ENCODE results near the gene YBX2.

YBX2 gene

DNA sequence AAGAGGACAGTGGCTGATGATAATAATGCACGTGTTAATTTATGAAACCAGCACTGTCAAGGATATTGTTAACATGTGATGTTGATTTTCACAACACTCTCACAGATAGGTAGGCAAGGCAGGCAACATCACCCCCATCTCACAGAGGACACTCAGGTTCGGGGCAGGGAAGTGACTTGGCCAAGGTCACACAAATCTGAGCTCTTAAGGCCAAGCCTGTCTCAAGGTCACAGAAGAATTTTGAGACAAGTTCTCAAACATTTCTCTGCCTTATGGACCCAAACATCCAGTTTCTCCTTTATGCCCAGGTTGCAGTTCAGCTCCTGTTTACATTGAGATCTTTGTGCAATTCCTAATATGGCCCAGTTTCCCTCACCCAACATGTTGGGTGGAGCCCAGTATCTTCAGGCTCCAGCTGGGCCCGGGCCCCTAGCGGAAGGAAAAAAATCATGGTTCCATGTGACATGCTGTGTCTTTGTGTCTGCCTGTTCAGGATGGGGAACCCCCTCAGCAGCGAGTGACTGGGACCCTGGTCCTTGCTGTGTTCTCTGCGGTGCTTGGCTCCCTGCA lies 11.6 kb downstream of the YBX2 start:
- TF ChIP-seq, protein P1, sequence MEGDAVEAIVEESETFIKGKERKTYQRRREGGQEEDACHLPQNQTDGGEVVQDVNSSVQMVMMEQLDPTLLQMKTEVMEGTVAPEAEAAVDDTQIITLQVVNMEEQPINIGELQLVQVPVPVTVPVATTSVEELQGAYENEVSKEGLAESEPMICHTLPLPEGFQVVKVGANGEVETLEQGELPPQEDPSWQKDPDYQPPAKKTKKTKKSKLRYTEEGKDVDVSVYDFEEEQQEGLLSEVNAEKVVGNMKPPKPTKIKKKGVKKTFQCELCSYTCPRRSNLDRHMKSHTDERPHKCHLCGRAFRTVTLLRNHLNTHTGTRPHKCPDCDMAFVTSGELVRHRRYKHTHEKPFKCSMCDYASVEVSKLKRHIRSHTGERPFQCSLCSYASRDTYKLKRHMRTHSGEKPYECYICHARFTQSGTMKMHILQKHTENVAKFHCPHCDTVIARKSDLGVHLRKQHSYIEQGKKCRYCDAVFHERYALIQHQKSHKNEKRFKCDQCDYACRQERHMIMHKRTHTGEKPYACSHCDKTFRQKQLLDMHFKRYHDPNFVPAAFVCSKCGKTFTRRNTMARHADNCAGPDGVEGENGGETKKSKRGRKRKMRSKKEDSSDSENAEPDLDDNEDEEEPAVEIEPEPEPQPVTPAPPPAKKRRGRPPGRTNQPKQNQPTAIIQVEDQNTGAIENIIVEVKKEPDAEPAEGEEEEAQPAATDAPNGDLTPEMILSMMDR (IDR thresholded peaks at IDR 0.05; ENCODE audit: extremely low read depth, insufficient read depth, missing control alignments), result no peak
- peak; percentile 50 for DNase-seq (ENCODE audit: low spot score)
- in situ Hi-C loops (cut with MboI; ENCODE audit: low pct_unique_long_range_greater_than_20kb, low sequenced_read_pairs, unreplicated experiment), result no loop called here

DNA sequence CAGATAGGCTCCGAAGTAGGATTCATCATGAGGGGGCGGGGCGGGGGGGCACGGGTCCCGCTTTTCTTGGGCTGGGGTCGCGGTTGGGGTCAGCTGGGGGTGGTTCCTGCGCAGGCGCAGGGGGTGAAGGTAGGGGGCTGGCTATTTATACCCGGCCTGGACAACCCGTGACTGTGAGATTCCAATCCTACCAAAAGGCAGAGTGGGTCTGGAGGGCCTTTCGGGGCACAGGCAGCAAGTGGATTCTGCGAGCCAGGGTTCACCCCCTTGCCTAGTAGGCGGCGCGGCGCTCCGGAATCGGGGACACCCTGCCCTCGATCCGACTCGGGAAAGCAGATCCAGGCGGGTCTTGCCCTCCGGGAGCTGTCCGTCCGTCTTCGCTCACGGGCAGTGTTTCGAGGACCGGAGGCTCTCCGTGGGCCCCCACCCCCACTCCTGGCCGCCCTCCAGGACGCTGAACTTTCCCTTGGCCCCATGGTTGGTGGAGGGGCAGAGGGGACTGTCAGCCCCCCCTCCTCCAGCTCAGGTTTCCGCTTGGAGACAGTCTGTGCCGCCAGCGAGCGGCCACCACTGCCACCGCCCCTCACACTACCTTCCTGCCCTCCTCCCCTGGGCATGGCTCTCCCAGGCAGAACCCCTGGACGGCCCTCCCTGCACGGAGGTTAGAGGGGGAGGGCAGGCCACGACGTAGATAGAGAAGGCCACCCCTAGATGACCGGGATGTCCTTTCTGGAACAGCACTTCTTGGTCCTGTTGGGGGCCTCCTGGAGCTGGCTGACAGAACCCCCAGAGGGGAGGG lies 12.3 kb downstream of the YBX2 start:
- DNase-seq (ENCODE audit: low spot score), result peak; percentile 31

DNA sequence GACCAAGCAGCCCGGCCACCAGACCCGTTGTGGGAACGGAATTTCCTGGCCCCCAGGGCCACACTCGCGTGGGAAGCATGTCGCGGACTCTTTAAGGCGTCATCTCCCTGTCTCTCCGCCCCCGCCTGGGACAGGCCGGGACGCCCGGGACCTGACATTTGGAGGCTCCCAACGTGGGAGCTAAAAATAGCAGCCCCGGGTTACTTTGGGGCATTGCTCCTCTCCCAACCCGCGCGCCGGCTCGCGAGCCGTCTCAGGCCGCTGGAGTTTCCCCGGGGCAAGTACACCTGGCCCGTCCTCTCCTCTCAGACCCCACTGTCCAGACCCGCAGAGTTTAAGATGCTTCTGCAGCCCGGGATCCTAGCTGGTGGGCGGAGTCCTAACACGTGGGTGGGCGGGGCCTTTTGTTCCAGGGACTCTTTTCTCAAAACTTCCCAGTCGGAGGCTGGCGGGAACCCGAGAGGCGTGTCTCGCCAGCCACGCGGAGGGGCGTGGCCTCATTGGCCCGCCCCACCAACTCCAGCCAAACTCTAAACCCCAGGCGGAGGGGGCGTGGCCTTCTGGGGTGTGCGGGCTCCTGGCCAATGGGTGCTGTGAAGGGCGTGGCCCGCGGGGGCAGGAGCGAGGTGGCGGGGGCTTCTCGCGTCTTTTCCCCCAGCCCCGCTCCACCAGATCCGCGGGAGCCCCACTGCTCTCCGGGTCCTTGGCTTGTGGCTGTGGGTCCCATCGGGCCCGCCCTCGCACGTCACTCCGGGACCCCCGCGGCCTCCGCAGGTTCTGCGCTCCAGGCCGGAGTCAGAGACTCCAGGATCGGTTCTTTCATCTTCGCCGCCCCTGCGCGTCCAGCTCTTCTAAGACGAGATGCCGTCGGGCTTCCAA lies 13.1 kb downstream of the YBX2 start, which contains the start of gene SLC2A4:
SLC2A4 (plus strand) TSS at position 645 of the 879 bp plus-strand sequence; CDS start at position 862, 217 bp downstream.
- DNase-seq (ENCODE audit: low spot score), result peak; percentile 97
- in situ Hi-C loops (cut with MboI; ENCODE audit: low pct_unique_long_range_greater_than_20kb, low sequenced_read_pairs, unreplicated experiment), result no loop called here
- TF ChIP-seq, protein P1 (IDR thresholded peaks at IDR 0.05; ENCODE audit: extremely low read depth, insufficient read depth, missing control alignments), result no peak

More for the DNA sequence above, 12.3 kb downstream of the YBX2 start:
- in situ Hi-C loops (cut with MboI; ENCODE audit: low pct_unique_long_range_greater_than_20kb, low sequenced_read_pairs, unreplicated experiment), result no loop called here
- TF ChIP-seq, protein P1 (IDR thresholded peaks at IDR 0.05; ENCODE audit: extremely low read depth, insufficient read depth, missing control alignments), result no peak

DNA sequence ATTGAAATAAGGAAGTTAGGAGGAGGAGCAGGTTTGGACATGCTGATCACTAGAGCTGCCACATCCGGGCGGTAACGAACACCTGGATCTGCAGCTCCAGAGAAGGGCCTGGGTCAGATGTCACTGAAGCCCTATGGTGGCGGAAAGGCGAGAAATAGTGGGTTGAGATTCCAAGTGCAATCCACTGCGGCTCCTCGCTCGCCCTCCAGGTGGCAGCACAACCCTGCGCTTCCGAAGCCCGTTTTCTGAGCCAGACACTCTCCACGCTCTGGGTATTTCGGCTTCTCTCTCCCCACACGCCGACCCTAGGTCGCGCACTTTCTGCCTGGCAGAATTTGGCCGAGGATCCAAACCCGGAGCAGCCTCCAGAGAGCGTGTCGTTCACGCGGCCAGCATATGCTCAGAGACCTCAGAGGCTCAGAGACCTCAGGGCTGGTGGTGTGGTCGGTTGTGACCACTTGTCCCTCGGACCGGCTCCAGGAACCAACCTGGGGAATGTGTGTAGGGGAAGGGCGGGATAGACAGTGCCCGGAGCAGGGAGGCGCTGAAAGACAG lies 13.8 kb downstream of the YBX2 start:
- in situ Hi-C loops (cut with MboI; ENCODE audit: low pct_unique_long_range_greater_than_20kb, low sequenced_read_pairs, unreplicated experiment), result no loop called here

DNA sequence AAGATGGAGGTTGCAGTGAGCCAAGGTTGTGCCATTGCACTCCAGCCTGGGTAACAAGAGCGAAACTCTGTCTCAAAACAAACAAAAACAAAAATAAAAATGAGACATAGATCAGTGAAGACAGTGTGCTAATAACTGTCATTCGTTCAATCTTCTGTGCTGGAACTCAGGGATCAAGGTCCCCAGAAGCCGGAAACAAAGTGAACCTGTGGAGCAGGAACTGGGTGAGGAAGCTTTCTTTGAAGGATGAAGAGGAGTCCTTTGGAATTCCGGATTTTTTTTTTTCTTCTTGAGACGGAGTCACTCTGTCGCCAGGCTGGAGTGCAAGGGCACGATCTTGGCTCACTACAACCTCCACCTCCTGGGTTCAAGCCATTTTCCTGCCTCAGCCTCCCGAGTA lies 15.0 kb downstream of the YBX2 start:
- in situ Hi-C loops (cut with MboI; ENCODE audit: low pct_unique_long_range_greater_than_20kb, low sequenced_read_pairs, unreplicated experiment), result no loop called here
- no peak for DNase-seq (ENCODE audit: low spot score)
- TF ChIP-seq, protein P1 (IDR thresholded peaks at IDR 0.05; ENCODE audit: extremely low read depth, insufficient read depth, missing control alignments), result no peak

More for the DNA sequence above, 13.8 kb downstream of the YBX2 start:
- TF ChIP-seq, protein P1 (IDR thresholded peaks at IDR 0.05; ENCODE audit: extremely low read depth, insufficient read depth, missing control alignments), result peak; percentile 83
- DNase-seq (ENCODE audit: low spot score), result peak; percentile 86

DNA sequence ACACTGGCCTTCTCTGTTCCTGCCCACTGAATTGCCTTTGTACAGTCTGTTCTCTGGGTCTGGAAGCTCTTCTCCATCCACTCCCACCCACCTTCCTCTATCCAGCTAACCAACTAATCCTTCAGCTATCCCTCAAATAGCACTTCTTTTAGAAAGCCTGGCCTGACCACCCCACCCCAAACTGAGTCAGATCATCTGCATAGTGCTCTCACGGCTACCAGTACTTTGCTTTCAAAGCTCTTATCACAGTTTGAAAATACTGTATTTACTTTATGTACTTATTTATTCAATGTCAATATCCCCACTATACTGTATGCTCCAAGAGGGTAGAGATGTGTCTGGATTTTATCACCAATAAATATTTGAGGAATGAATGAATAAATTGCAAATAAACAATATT lies 27.7 kb downstream of the YBX2 start:
- TF ChIP-seq, protein P1 (IDR thresholded peaks at IDR 0.05; ENCODE audit: extremely low read depth, insufficient read depth, missing control alignments), result no peak
- DNase-seq (ENCODE audit: low spot score), result no peak
- in situ Hi-C loops (cut with MboI; ENCODE audit: low pct_unique_long_range_greater_than_20kb, low sequenced_read_pairs, unreplicated experiment), result no loop called here
